ENCODE data around the gene MAP4. TPM values are rescaled to one million over a fixed set of nuclear protein-coding genes. Genes with fewer than 3 reads are reported as not detected.

Gene MAP4
- total RNA-seq, 3 donors from 2014 or later (not counting 1 experiment from before 2014, with no cell fraction given): 74.5 to 97.1 (median 88.9) TPM

DNA sequence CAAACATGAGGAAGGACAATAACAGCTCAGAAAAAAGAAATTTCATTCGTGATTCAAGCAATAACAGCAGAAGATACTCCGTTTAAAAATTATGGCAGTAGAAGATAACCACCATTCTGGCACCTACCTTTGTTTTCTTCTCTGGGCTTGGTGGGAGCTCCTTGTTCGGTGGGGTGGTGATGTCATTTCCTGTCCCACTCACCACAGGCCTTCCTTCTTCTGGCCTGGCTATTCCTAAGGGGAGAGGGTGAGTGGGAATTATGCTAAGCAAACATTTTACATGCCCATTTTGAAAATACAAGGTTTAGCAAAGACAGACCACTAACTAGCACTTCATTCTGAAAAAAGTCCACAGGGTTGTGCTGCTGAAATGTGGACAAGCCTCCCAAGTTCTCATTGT lies 138.9 kb downstream of the MAP4 start:
- H3K27ac ChIP-seq (ENCODE audit: low read length): no peak overlapping the region
- H3K4me3 Mint-ChIP-seq: no peak overlapping the region
- peak overlapping the region in 1 of 2 donors; percentile 41 for H3K27ac Mint-ChIP-seq
- no peak overlapping the region for H3K4me3 ChIP-seq (ENCODE audit: low read length)
- ATAC-seq: no peak
- H3K36me3 ChIP-seq (ENCODE audit: control insufficient read depth, insufficient read depth, low read length): peaks cover 22% of the 10 kb centered on the region
- no peak for DNase-seq
- WGBS (ENCODE audit: insufficient coverage): 100% methylated on average over 2 of the region's 3 CpGs
- H3K27me3 ChIP-seq (ENCODE audit: control insufficient read depth, insufficient read depth, low read length): no peaks in the 10 kb centered on the region
- TF ChIP-seq, protein P1, sequence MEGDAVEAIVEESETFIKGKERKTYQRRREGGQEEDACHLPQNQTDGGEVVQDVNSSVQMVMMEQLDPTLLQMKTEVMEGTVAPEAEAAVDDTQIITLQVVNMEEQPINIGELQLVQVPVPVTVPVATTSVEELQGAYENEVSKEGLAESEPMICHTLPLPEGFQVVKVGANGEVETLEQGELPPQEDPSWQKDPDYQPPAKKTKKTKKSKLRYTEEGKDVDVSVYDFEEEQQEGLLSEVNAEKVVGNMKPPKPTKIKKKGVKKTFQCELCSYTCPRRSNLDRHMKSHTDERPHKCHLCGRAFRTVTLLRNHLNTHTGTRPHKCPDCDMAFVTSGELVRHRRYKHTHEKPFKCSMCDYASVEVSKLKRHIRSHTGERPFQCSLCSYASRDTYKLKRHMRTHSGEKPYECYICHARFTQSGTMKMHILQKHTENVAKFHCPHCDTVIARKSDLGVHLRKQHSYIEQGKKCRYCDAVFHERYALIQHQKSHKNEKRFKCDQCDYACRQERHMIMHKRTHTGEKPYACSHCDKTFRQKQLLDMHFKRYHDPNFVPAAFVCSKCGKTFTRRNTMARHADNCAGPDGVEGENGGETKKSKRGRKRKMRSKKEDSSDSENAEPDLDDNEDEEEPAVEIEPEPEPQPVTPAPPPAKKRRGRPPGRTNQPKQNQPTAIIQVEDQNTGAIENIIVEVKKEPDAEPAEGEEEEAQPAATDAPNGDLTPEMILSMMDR (IDR thresholded peaks at IDR 0.05): no peak
- intact Hi-C loops (cut with micrococcal nuclease): no loop called here
- no peaks in the 10 kb centered on the region for H3K36me3 Mint-ChIP-seq
- H3K4me1 Mint-ChIP-seq: peaks cover 0 to 9% of the 10 kb centered on the region in 2 donors
- no peaks in the 10 kb centered on the region for H3K9me3 Mint-ChIP-seq
- H3K27me3 Mint-ChIP-seq (ENCODE audit: low read depth in 2 of 2): no peaks in the 10 kb centered on the region
- H3K4me1 ChIP-seq (ENCODE audit: control insufficient read depth, insufficient read depth, low read length): no peaks in the 10 kb centered on the region
- H3K9me3 ChIP-seq (ENCODE audit: control insufficient read depth, insufficient read depth, low read length): no peaks in the 10 kb centered on the region

DNA sequence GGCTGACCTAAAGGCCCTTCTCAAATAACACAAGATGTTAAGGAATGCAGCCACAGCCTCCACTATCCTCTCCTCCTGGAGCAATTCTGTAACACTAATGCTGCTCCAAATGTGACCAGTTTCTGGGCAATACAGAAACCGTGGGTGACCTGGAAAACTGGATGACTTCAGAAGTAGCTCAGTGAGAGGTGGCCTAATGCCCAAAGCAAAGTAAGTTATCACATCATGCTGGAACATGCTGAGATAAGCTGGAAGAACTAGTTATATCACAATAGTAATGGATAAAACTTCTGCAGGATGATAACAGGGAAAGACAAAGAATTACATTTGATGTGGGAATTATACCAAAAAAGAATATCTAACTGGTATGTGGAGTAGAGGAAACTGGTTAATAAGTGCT lies 141.3 kb downstream of the MAP4 start:
- H3K9me3 Mint-ChIP-seq: no peaks in the 10 kb centered on the region
- TF ChIP-seq, protein P1 (IDR thresholded peaks at IDR 0.05): no peak
- Histone ChIP-seq H3K27ac (ENCODE audit: low read length) (no peak overlapping the region), H3K9me3 (ENCODE audit: control insufficient read depth, insufficient read depth, low read length) (no peaks in the 10 kb centered on the region), H3K27me3 (ENCODE audit: control insufficient read depth, insufficient read depth, low read length) (no peaks in the 10 kb centered on the region), H3K36me3 (ENCODE audit: control insufficient read depth, insufficient read depth, low read length) (peaks cover 42% of the 10 kb centered on the region), H3K4me3 (ENCODE audit: low read length) (no peak overlapping the region), H3K4me1 (ENCODE audit: control insufficient read depth, insufficient read depth, low read length) (no peaks in the 10 kb centered on the region)
- 100% methylated on average over 1 of the region's 1 CpG for WGBS (ENCODE audit: insufficient coverage)
- peaks cover 0 to 9% of the 10 kb centered on the region in 2 donors for H3K4me1 Mint-ChIP-seq
- no peak for ATAC-seq
- H3K36me3 Mint-ChIP-seq: no peaks in the 10 kb centered on the region
- no peaks in the 10 kb centered on the region for H3K27me3 Mint-ChIP-seq (ENCODE audit: low read depth in 2 of 2)
- no peak overlapping the region for H3K27ac Mint-ChIP-seq
- no peak overlapping the region for H3K4me3 Mint-ChIP-seq
- intact Hi-C loops (cut with micrococcal nuclease): no loop called here
- no peak for DNase-seq

DNA sequence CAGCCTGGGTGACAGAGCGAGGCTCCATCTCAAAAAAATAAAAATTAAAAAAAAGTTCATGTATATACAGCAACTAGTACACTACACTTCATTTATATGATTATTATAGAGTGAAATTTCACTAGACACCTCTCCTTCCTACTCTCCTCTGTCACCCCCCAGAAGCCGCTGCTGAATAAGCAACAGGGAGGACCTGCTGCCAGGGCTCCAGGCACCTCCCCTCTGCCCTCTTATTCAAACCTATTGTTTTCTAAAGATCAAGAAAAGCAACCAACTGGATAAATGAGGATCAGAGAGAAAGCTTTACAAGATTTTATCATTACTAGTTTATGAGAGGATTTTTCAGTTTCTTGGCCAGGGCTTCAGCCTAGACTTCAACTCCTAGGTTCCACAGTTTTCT lies 141.8 kb downstream of the MAP4 start:
- no peaks in the 10 kb centered on the region for H3K27me3 Mint-ChIP-seq (ENCODE audit: low read depth in 2 of 2)
- H3K4me3 Mint-ChIP-seq: no peak overlapping the region
- Histone ChIP-seq H3K27ac (ENCODE audit: low read length) (no peak overlapping the region), H3K36me3 (ENCODE audit: control insufficient read depth, insufficient read depth, low read length) (peaks cover 45% of the 10 kb centered on the region), H3K4me3 (ENCODE audit: low read length) (no peak overlapping the region), H3K9me3 (ENCODE audit: control insufficient read depth, insufficient read depth, low read length) (no peaks in the 10 kb centered on the region), H3K27me3 (ENCODE audit: control insufficient read depth, insufficient read depth, low read length) (no peaks in the 10 kb centered on the region), H3K4me1 (ENCODE audit: control insufficient read depth, insufficient read depth, low read length) (no peaks in the 10 kb centered on the region)
- no peak for ATAC-seq
- TF ChIP-seq, protein P1 (IDR thresholded peaks at IDR 0.05): no peak
- H3K9me3 Mint-ChIP-seq: no peaks in the 10 kb centered on the region
- whole genome bisulfite sequencing (ENCODE audit: insufficient coverage): no CpG with 5 or more reads among the region's 2 CpGs
- peaks cover 3% of the 10 kb centered on the region for H3K36me3 Mint-ChIP-seq
- no peak for DNase-seq
- intact Hi-C loops (cut with micrococcal nuclease): no loop called here
- H3K4me1 Mint-ChIP-seq: peaks cover 0 to 9% of the 10 kb centered on the region in 2 donors
- H3K27ac Mint-ChIP-seq: no peak overlapping the region

DNA sequence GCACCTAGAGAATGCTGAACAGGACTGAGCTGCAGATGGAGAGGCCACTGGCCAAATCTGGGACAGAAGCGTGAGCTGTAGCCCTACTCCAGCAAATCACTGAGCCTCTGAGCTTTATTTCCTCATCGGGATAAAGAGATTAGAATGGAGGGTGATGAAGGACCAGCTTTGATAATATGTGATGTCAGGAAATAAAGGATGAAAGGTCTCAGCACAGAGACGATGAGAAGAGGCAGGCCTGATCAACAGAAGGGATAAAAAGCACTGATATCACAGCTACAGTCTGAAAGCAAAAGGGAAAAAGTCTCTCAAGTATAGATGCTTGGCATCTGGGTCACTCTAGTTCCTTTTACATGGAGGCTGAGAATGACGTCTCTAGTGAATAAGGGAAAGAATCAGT lies 143.3 kb downstream of the MAP4 start:
- ATAC-seq (no peak), DNase-seq (no peak)
- 99% methylated on average over 3 of the region's 4 CpGs for WGBS (ENCODE audit: insufficient coverage)
- H3K27ac Mint-ChIP-seq: no peak overlapping the region
- H3K4me3 Mint-ChIP-seq: no peak overlapping the region
- peaks cover 0 to 8% of the 10 kb centered on the region in 2 donors for H3K4me1 Mint-ChIP-seq
- H3K27ac ChIP-seq (ENCODE audit: low read length): no peak overlapping the region
- H3K36me3 Mint-ChIP-seq: peaks cover 12% of the 10 kb centered on the region
- TF ChIP-seq, protein P1 (IDR thresholded peaks at IDR 0.05): no peak
- no peaks in the 10 kb centered on the region for H3K27me3 ChIP-seq (ENCODE audit: control insufficient read depth, insufficient read depth, low read length)
- no peak overlapping the region for H3K4me3 ChIP-seq (ENCODE audit: low read length)
- no peaks in the 10 kb centered on the region for H3K9me3 ChIP-seq (ENCODE audit: control insufficient read depth, insufficient read depth, low read length)
- peaks cover 59% of the 10 kb centered on the region for H3K36me3 ChIP-seq (ENCODE audit: control insufficient read depth, insufficient read depth, low read length)
- intact Hi-C loops (cut with micrococcal nuclease): no loop called here
- H3K9me3 Mint-ChIP-seq: no peaks in the 10 kb centered on the region
- H3K4me1 ChIP-seq (ENCODE audit: control insufficient read depth, insufficient read depth, low read length): no peaks in the 10 kb centered on the region
- H3K27me3 Mint-ChIP-seq (ENCODE audit: low read depth in 2 of 2): no peaks in the 10 kb centered on the region
